Measurements from ENCODE around the gene RMDN2.

The RMDN2 gene

GRCh38 chr2:38057651-38058410 lies 132.7 kb downstream of the RMDN2 start:
- no peak for DNase-seq
- no peak for TF ChIP-seq POLR2A (IDR thresholded peaks at IDR 0.05; ENCODE audit: low read length)
- no peak for TF ChIP-seq GATA1 (IDR thresholded peaks at IDR 0.05; ENCODE audit: low read depth, low read length)

GRCh38 chr2:38060236-38061018 lies 135.3 kb downstream of the RMDN2 start:
- no peak for DNase-seq
- TF ChIP-seq POLR2A (IDR thresholded peaks at IDR 0.05; ENCODE audit: low read length) (no peak), GATA1 (IDR thresholded peaks at IDR 0.05; ENCODE audit: low read depth, low read length) (no peak)

GRCh38 chr2:38064801-38065501 lies 139.9 kb downstream of the RMDN2 start:
- TF ChIP-seq POLR2A (IDR thresholded peaks at IDR 0.05; ENCODE audit: low read length) (no peak), GATA1 (IDR thresholded peaks at IDR 0.05; ENCODE audit: low read depth, low read length) (no peak)
- DNase-seq: no peak

GRCh38 chr2:38065502-38066135 lies 140.5 kb downstream of the RMDN2 start:
- TF ChIP-seq GATA1 (IDR thresholded peaks at IDR 0.05; ENCODE audit: low read depth, low read length): no peak
- no peak for TF ChIP-seq POLR2A (IDR thresholded peaks at IDR 0.05; ENCODE audit: low read length)
- DNase-seq: no peak

- DNase-seq: no peak
- TF ChIP-seq GATA1 (IDR thresholded peaks at IDR 0.05; ENCODE audit: low read depth, low read length) (no peak), POLR2A (IDR thresholded peaks at IDR 0.05; ENCODE audit: low read length) (no peak)
Measured at GRCh38 chr2:38066421-38067115, 141.5 kb downstream of the RMDN2 start.
